PC-9 (cell line): ENCODE data around the gene HIVEP2.

ENCODE experiments used
- CTCF ChIP-seq: fragments of 200-600 bp; sonication (generic); conservative IDR thresholded peaks from 2 replicates; pipeline ENCODE4 v1.6.1; 2017; ENCODE audit warnings: mixed run types, antibody characterized with exemption, mild to moderate bottlenecking, moderate library complexity
- EZH2 ChIP-seq: fragments of 200-600 bp; sonication (generic); IDR thresholded peaks from 2 replicates; pipeline ENCODE4 v1.8.0; 2017; ENCODE audit warnings: antibody characterized with exemption, low read depth

- TF ChIP-seq CTCF: no peak
- no peak for TF ChIP-seq EZH2
These were observed 13.4 kb upstream of the HIVEP2 start for GRCh38 chr6:142958343-142958742.
